Osteoblast (primary cell): ENCODE results near the gene LCP1. TPM values are rescaled to one million over a fixed set of nuclear protein-coding genes. Genes with fewer than 3 reads are reported as not detected.
"Not testable (repeated sequence)": the region's sequence is repeated elsewhere in the genome, so short reads cannot be mapped to it uniquely, and the experiment has no call there.

Source experiments
- DNase-seq: peaks from one replicate; pipeline ENCODE4 v3.0.0; 2011; ENCODE audit warnings: low spot score, mixed read lengths; ENCODE audit not compliant: insufficient read length; ENCODE audit errors: missing footprints
- H2AFZ ChIP-seq: 2 replicates; pipeline ENCODE4 v1.6.0; 2011; ENCODE audit warnings: mild to moderate bottlenecking, low read length
- H3K27ac ChIP-seq: 2 replicates; pipeline ENCODE4 v1.5.1; 2011; ENCODE audit warnings: mild to moderate bottlenecking, low read depth, low read length, moderate library complexity
- H3K27me3 ChIP-seq: 2 replicates; pipeline ENCODE4 v1.6.0; 2012; ENCODE audit warnings: mild to moderate bottlenecking, control low read depth, inconsistent platforms, low read length, moderate library complexity; ENCODE audit not compliant: insufficient read depth
- H3K36me3 ChIP-seq: 2 replicates; pipeline ENCODE4 v1.5.1; 2011; ENCODE audit warnings: mild to moderate bottlenecking, low read length, control low read depth, moderate library complexity; ENCODE audit not compliant: insufficient read depth
- H3K4me1 ChIP-seq: 2 replicates; pipeline ENCODE4 v1.5.1; 2011; ENCODE audit warnings: mild to moderate bottlenecking, low read length, control low read depth, moderate library complexity; ENCODE audit not compliant: insufficient read depth
- H3K4me2 ChIP-seq: 2 replicates; pipeline ENCODE4 v1.6.0; 2011; ENCODE audit warnings: mild to moderate bottlenecking, low read length; ENCODE audit not compliant: insufficient read depth
- H3K4me3 ChIP-seq: fragments of 200-600 bp; sonication (generic); 3 replicates; pipeline ENCODE4 v1.5.1; 2012; ENCODE audit warnings: mild to moderate bottlenecking, low read length, inconsistent platforms; ENCODE audit not compliant: insufficient read depth
- H3K79me2 ChIP-seq: 2 replicates; pipeline ENCODE4 v1.6.0; 2012; ENCODE audit warnings: mild to moderate bottlenecking, low read length, control low read depth, inconsistent platforms; ENCODE audit not compliant: insufficient read depth
- H3K9me3 ChIP-seq: 2 replicates; pipeline ENCODE4 v1.5.1; 2011; ENCODE audit warnings: low read depth, low read length, control low read depth
- H4K20me1 ChIP-seq: 2 replicates; pipeline ENCODE4 v1.6.0; 2012; ENCODE audit warnings: mild to moderate bottlenecking, low read length, control low read depth; ENCODE audit not compliant: insufficient read depth
- total RNA-seq: library from RNA; depleted of rRNA; stranded (reverse); fragments of >200 nt; gene quantifications from 2 replicates; pipeline ENCODE4 v1.2.3, GENCODE V29; 2012
- TF ChIP-seq, protein P1 (sequence below): IDR thresholded peaks from 2 replicates; pipeline ENCODE4 v1.5.1; 2011; ENCODE audit warnings: mild to moderate bottlenecking, low read depth, low read length, moderate library complexity; ENCODE audit errors: extremely low read depth

Gene LCP1
- total RNA-seq, 1 donor, result 1.4 TPM

DNA sequence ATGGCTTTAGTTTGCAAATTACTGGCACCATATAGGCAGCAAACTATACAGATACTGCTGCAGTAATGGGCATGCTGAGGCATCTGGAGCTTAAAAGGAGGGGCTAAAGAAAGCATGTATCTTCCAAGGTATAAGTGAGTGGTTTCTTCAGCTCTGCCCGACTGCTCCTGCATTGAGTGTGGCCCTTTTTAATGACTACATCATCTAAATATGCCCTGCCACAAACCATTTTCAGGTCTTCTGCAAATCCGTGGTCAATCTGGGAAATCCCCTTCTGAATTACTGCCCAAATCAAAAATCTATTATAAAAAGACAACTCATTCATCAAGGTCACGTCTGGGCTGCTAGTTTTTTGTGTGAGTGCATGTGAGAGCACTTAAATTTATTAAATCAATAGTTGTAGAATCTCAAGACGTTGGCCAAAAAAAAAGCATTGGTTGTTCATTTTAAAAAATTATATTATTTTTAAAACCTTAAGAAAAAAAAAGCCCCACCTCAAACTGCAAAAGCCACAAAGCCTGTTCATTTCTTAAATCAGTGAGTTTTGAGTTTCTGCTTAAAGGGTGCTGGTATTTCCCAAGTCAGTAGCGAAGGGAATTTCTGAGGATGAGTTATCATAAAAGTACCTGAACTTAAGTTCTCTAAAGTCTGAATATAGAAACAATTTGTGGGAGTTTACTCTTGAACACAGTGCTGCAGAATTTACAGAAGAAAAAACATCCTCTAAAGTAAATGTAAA, 16.3 kb downstream of the LCP1 start:
- no peak overlapping the region for H2AFZ ChIP-seq
- no peaks in the 10 kb centered on the region for H3K79me2 ChIP-seq
- no peak overlapping the region for H3K27ac ChIP-seq
- no peaks in the 10 kb centered on the region for H3K4me1 ChIP-seq
- no peaks in the 10 kb centered on the region for H3K36me3 ChIP-seq
- no peak overlapping the region for H3K4me3 ChIP-seq
- TF ChIP-seq, protein P1, sequence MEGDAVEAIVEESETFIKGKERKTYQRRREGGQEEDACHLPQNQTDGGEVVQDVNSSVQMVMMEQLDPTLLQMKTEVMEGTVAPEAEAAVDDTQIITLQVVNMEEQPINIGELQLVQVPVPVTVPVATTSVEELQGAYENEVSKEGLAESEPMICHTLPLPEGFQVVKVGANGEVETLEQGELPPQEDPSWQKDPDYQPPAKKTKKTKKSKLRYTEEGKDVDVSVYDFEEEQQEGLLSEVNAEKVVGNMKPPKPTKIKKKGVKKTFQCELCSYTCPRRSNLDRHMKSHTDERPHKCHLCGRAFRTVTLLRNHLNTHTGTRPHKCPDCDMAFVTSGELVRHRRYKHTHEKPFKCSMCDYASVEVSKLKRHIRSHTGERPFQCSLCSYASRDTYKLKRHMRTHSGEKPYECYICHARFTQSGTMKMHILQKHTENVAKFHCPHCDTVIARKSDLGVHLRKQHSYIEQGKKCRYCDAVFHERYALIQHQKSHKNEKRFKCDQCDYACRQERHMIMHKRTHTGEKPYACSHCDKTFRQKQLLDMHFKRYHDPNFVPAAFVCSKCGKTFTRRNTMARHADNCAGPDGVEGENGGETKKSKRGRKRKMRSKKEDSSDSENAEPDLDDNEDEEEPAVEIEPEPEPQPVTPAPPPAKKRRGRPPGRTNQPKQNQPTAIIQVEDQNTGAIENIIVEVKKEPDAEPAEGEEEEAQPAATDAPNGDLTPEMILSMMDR, result no peak
- H3K27me3 ChIP-seq, result peaks cover 16% of the 10 kb centered on the region
- H3K9me3 ChIP-seq, result no peaks in the 10 kb centered on the region
- no peak overlapping the region for H3K4me2 ChIP-seq
- H4K20me1 ChIP-seq, result no peaks in the 10 kb centered on the region
- DNase-seq, result no peak

DNA sequence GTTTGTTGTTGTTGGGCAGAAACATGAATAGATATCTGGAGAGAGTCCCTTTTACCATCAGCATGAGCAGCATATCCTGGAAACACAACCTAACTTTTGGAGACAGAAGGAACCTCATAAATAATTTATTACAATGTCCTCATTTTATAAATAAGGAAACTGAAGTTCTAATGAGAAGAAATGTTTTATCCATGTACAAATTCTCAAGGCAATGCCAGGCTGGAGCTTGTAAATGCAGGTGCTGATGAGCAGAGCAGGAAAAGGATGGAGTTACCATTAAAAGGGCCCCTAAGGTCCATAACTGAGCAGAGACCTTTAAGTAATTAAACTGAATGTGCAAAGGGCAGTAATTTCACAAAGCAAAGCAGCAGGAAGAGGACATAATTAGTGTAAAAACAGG, 17.3 kb downstream of the LCP1 start:
- no peak for DNase-seq
- no peak overlapping the region for H3K4me3 ChIP-seq
- no peak overlapping the region for H2AFZ ChIP-seq
- no peaks in the 10 kb centered on the region for H3K4me1 ChIP-seq
- H3K9me3 ChIP-seq, result no peaks in the 10 kb centered on the region
- peaks cover 16% of the 10 kb centered on the region for H3K27me3 ChIP-seq
- no peak overlapping the region for H3K4me2 ChIP-seq
- no peak overlapping the region for H3K27ac ChIP-seq
- TF ChIP-seq, protein P1, result no peak
- H3K79me2 ChIP-seq, result no peaks in the 10 kb centered on the region
- no peaks in the 10 kb centered on the region for H3K36me3 ChIP-seq
- H4K20me1 ChIP-seq, result no peaks in the 10 kb centered on the region

- not testable (repeated sequence) for H3K4me1 ChIP-seq, H3K36me3 ChIP-seq, DNase-seq, H3K4me3 ChIP-seq, H3K27me3 ChIP-seq, H2AFZ ChIP-seq, H3K9me3 ChIP-seq, H4K20me1 ChIP-seq, H3K27ac ChIP-seq, H3K4me2 ChIP-seq, H3K79me2 ChIP-seq
Observed at GRCh38 chr13:46162741-46163140, 19.2 kb downstream of the LCP1 start.

DNA sequence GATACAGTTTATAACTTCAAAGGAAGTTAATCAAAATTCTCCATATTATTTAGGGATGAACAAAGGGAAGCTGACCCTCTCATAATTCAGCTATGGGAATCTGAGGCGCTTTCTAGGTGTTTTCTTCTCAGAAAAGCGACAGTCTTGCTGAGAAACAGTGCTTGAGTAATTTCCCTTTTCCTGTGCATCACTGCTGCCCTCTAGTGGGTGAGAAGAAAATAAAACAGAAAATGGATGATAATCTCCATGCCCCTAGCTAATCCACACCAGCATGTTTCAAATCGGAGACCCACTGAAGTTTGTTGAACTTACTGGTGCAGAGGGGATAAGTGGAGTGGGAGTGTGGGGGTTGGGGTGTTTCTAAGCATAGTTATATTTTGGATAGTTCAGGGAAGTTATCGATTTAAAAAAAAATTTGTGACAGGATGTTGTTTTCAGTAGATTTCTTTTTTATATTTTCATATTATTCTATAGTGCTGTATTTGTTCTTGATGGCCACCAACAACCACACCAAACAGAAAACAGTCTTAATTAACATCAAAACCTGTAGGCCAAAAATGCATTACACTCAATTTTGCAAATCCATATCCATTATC, 21.4 kb downstream of the LCP1 start:
- Histone ChIP-seq H3K27ac (no peak overlapping the region), H4K20me1 (no peaks in the 10 kb centered on the region), H3K9me3 (no peaks in the 10 kb centered on the region), H3K4me3 (no peak overlapping the region), H3K4me2 (peak overlapping the region; percentile 35), H2AFZ (no peak overlapping the region), H3K36me3 (no peaks in the 10 kb centered on the region), H3K79me2 (no peaks in the 10 kb centered on the region), H3K27me3 (peaks cover 1% of the 10 kb centered on the region), H3K4me1 (no peaks in the 10 kb centered on the region)
- TF ChIP-seq, protein P1, result peak; percentile 82
- peak; percentile 95 for DNase-seq
